Islet of Langerhans (tissue), 1 donor: ENCODE data around the gene TSPAN2.
"Not testable (repeated sequence)": the region's sequence is repeated elsewhere in the genome, so short reads cannot be mapped to it uniquely, and the experiment has no call there.

Experiments
- FAIRE-seq: peaks from one replicate; lab custom pipeline; 2011; peaks lifted over from hg19 to GRCh38; lab: Jason Lieb, UNC

Gene TSPAN2

GRCh38 chr1:115031595-115031994, 57.7 kb downstream of the TSPAN2 start:
- FAIRE-seq = no peak

GRCh38 chr1:115029526-115029925, 59.8 kb downstream of the TSPAN2 start, which contains the start of gene TSHB:
Gene TSHB, plus strand, starts transcription at chr1:115029826. Its CDS starts 3,537 bp downstream, at chr1:115033363.
- FAIRE-seq = no peak

DNA sequence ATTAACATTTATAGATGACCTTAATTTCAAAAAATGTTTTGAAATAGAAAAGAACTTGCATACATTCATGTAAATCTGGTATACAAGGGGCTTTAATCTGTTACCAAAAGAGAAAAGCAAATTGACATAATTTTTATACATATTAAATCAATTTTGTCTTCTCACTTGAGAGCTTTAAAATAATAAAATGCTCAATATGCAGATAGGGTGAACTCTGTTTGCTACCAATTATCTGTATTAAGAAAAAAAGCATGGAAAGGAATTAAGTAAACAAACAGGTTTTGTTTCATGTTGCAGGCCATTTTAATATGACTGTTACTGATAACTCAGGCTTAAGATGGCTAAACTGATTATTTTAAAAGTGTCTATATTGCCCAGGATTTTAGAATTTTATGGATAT, 65.7 kb downstream of the TSPAN2 start:
- no peak for FAIRE-seq

DNA sequence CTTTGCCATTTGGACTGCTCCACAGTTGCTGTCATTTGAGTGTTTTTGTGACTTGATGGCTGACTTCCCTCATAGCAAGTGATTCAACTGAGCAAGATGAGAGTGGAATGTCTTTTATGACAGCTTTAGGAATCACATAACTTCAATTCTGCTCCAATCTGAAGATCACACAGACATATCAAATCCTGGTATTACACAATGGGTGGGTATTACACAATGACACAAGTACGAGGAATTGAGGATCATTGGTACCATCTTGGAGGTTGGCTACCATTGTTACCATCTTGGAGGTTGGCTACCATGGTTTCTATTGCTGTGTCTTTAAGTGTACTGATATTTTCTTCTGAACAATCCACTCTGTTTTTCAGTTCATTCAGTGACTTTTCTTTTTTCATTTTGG, 68.2 kb downstream of the TSPAN2 start:
- no peak for FAIRE-seq

DNA sequence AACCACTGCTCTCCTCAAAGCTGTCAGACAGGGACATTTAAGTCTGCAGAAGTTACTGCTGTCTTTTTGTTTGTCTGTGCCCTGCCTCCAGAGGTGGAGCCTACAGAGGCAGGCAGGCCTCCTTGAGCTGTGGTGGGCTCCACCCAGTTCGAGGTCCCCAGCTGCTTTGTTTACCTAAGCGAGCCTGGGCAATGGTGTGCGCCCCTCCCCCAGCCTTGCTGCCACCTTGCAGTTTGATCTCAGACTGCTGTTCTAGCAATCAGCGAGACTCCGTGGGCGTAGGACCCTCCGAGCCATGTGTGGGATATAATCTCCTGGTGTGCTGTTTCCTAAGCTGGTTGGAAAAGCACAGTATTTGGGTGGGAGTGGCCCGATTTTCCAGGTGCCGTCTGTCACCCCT, 69.8 kb downstream of the TSPAN2 start:
- FAIRE-seq = not testable (repeated sequence)

DNA sequence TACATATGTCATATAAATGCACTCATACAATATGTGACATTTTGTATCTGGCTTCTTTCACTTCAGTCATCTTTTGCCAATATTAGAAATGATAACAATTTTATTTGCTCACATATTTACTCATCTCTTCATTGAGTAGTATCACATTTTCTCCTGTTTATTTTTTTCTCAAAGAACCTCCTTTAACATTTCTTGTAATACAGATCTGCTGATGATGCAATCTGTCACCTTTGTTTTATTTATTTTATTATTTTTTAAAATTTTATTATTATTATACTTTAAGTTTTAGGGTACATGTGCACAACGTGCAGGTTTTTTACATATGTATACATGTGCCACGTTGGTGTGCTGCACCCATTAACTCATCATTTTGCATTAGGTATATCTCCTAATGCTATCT, 75.5 kb downstream of the TSPAN2 start:
- no peak for FAIRE-seq

DNA sequence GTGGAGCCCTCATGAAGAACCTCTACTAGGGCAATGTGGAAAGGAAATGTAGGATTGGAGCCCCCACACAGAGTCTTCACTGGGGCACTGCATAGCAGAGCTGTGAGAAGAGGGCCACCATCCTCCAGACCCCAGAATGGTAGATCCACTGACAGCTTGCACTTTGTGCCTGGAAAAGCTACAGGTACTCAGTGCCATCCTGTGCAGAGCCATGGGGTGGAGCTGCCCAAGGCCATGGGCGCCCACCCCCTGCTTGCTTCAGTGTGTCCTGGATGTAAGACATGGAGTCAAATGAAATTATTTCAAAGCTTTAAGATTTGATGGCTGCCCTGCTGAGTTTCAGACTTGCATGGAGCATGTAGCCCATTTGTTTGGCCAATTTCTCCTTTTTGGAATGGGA, 76.9 kb downstream of the TSPAN2 start:
- no peak for FAIRE-seq

DNA sequence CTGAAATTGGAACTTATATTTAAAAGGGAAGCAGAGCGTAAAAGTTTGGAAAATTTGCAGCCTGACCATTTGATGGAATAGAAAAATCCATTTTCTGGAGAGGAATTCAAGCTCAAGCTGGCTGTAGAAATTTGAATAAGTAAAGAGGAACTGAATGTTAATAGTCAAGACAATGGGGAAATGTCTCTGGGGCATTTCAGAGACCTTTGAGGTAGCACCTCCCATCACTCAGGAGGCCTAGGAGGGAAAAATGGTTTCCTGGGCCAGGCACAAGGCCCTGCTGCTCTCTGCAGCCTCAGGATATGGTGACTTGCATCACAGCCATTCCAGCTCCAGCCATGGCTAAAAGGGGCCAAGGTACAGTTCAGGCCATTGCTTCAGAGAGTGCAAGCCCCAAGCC, 77.3 kb downstream of the TSPAN2 start:
- FAIRE-seq = no peak

DNA sequence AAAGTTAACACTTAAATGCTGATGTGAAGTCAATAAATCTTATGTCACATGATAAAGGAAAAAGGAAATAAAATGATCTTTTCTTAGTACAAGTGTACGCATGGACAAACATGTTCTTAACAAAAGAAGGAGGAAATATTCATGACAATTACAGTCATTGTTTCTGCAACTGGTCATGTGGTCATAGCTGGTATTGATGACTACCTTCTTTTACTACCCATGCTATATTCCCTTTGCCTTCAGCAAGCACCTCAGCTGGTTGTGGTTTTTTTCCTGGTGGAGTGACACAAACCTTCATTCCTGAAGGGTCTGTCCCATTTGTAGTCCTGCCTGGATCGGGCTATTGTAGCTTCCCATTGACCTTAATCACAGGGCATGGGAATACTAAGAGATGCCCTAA, 83.1 kb downstream of the TSPAN2 start:
- no peak for FAIRE-seq
